Erythroblast (primary cell): ENCODE measurements around the gene ERVH48-1.
A peak's percentile ranks its signal among the peaks of the same experiment; 100 is the strongest.
"Not testable (repeated sequence)": the region's sequence is repeated elsewhere in the genome, so short reads cannot be mapped to it uniquely, and the experiment has no call there.

Experiments
- DNase-seq, 2 experiments: peaks; one replicate each; lab custom pipeline; 2025; lab: John Stamatoyannopoulos, UW
- GATA1 ChIP-seq: IDR thresholded peaks from 2 replicates; pipeline ENCODE4 v1.6.1; 2011; ENCODE audit warnings: low read depth, mild to moderate bottlenecking, control low read depth, low read length, moderate library complexity
- POLR2A ChIP-seq: IDR thresholded peaks from 2 replicates; pipeline ENCODE4 v1.6.1; 2011; ENCODE audit warnings: mild to moderate bottlenecking, low read length

Gene ERVH48-1

GRCh38 chr21:42925114-42925926 lies at the start of gene ERVH48-1:
TSS of gene ERVH48-1 (minus strand) at chr21:42925630. CDS start at chr21:42919006, 6,624 bp downstream.
- DNase-seq = no peak

GRCh38 chr21:42973991-42974831 lies 48.8 kb upstream of the ERVH48-1 start, which contains the start of gene PKNOX1:
TSS of gene PKNOX1 (plus strand) at chr21:42974562. CDS start at chr21:43004382, 29,820 bp downstream.
- TF ChIP-seq POLR2A (peak; percentile 50), GATA1 (no peak)
- DNase-seq = peak; percentile 100

More at GRCh38 chr21:42925114-42925926, at the start of gene ERVH48-1:
- TF ChIP-seq POLR2A = no peak
- no peak for TF ChIP-seq GATA1

GRCh38 chr21:42973309-42973990 lies 48.0 kb upstream of the ERVH48-1 start:
- DNase-seq = no peak
- TF ChIP-seq POLR2A (no peak), GATA1 (no peak)

- TF ChIP-seq GATA1 (no peak), POLR2A (no peak)
- no peak for DNase-seq
These were observed 46.5 kb upstream of the ERVH48-1 start for GRCh38 chr21:42971897-42972275.

GRCh38 chr21:42970946-42971653 lies 45.7 kb upstream of the ERVH48-1 start:
- no peak for DNase-seq
- no peak for TF ChIP-seq GATA1
- no peak for TF ChIP-seq POLR2A

- TF ChIP-seq POLR2A (no peak), GATA1 (no peak)
- peak in 1 of 2 experiments; percentile 18 for DNase-seq
These were observed 43.8 kb upstream of the ERVH48-1 start for GRCh38 chr21:42969193-42969600.

- not testable (repeated sequence) for DNase-seq
These were observed 42.2 kb upstream of the ERVH48-1 start for GRCh38 chr21:42967616-42968015.

- no peak for TF ChIP-seq GATA1
- no peak for TF ChIP-seq POLR2A
- no peak for DNase-seq
These were observed 39.8 kb upstream of the ERVH48-1 start for GRCh38 chr21:42965211-42965560.

- no peak for TF ChIP-seq POLR2A
- TF ChIP-seq GATA1 = no peak
- DNase-seq = no peak
These were observed 39.2 kb upstream of the ERVH48-1 start for GRCh38 chr21:42964546-42965210.

- TF ChIP-seq POLR2A (no peak), GATA1 (no peak)
- DNase-seq = no peak
These were observed 38.7 kb upstream of the ERVH48-1 start for GRCh38 chr21:42964086-42964485.

GRCh38 chr21:42962380-42963007 lies 37.1 kb upstream of the ERVH48-1 start:
- TF ChIP-seq GATA1 (no peak), POLR2A (no peak)
- no peak for DNase-seq

GRCh38 chr21:42959728-42960127 lies 34.3 kb upstream of the ERVH48-1 start:
- no peak for TF ChIP-seq POLR2A
- no peak for TF ChIP-seq GATA1
- DNase-seq = no peak

- DNase-seq = not testable (repeated sequence)
These were observed 32.7 kb upstream of the ERVH48-1 start for GRCh38 chr21:42958122-42958521.
